Measurements from ENCODE around the gene NOSTRIN.
"Not testable (repeated sequence)": the region's sequence is repeated elsewhere in the genome, so short reads cannot be mapped to it uniquely, and the experiment has no call there.

The NOSTRIN gene

DNA sequence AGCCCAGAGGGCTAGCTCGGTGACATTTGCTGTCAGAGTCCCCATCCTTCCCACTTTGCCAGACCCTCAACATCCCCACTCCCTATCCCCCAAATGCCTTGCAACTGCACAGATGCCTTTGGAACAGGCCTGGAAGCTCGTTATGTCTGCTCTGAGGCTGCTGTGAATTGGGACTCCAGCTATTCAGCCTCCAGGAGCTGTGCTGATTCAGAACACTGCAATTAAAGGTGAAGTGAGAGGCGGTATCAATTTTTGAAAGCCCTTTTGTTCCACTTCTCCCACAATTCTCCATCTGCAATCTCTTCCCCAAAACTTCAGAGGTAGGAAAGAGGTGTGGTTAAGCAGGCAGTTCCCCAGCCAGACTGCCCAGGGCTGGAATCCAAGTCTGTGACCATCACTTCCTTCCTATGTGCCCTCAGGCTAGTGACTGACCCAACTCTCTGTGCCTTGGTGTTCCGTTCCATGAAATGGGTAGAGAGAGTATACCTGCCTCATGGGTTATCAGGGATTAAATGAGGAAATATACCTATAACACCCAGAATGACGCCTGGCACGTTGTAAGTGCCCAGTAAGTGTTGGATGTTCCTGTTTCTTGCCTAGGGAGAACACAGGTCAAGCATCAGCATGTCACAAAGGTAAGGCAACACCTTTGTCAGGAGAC lies 17.5 kb downstream of the NOSTRIN start:
- DNase-seq = no peak

DNA sequence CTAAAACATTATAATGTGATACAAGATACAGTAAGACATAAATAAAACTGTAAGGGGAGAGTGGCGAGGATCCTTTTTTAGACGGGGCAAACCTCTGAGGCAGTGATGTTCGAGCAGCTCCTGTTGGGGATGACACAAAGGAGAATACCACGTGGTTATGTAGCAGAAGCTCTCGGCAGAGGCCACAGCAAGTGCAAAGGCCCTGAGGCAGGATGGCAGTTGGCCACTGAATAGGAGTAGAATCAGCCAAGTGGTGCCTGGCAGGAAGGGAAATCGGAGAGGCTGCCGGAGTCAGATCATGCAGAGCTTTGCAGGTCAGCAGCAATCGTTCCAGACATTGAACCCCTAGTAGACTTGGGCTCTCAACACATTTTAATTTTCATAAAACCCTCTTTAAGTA lies 19.1 kb downstream of the NOSTRIN start:
- DNase-seq = no peak

DNA sequence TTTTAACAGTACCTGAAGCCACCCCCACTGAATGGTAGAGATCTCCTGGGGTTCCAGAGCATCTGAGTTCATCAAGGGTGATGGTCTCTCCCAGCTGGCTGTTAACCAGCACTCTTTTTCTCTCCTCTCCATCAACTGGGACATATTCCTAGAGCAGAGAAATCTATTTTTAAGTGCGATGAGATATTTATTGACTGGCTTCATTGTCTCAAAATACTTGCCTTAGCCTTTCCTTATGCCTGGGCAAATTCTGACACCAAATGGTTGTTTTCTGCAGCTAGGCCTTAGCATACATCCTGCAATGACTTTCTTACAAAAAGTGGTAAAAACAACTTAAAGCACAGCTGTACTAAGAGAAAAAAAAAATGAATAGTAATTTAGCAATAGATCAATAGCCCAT lies 19.6 kb downstream of the NOSTRIN start:
- no peak for DNase-seq

- no peak for DNase-seq
Observed at GRCh38 chr2:168825126-168825525, 22.7 kb downstream of the NOSTRIN start.

DNA sequence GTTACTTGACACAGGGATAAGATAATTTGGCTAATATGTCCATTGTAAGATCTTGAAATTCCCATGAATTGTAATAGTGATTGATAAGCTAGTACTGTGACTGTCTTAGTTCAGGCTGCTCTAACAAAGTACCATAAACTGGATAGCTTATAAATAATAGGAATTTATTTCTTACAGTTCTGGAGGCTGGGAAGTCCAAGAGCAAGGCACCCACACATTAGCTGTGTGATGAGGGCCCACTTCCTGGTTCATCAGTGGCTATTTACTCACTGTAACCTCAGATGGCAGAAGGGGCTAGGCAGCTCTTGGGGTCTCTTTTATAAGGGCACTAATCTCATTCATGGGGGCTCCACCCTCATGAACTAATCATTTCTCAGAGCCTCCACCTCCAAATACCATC lies 28.5 kb downstream of the NOSTRIN start:
- DNase-seq = no peak

- no peak for DNase-seq
Observed at GRCh38 chr2:168831662-168832061, 29.2 kb downstream of the NOSTRIN start.

DNA sequence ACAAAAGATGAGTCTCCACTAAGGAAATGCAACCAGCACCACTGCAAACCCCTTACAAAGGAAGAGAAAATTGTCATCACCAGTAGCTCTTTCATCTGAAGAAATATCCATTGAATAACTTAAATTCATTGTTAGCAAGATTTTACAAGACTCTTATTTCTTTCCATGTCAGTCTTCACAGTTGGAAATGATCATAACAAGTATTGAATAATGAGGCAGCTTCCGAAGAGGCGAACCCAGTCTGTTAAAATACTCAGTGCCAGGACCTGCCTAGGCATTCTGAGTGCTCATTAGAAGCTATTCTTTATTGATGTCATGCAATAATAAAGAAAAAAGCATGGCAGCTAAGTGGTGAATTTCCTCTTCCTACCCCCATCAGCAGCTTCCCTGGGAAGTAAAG lies 33.5 kb downstream of the NOSTRIN start:
- no peak for DNase-seq

DNA sequence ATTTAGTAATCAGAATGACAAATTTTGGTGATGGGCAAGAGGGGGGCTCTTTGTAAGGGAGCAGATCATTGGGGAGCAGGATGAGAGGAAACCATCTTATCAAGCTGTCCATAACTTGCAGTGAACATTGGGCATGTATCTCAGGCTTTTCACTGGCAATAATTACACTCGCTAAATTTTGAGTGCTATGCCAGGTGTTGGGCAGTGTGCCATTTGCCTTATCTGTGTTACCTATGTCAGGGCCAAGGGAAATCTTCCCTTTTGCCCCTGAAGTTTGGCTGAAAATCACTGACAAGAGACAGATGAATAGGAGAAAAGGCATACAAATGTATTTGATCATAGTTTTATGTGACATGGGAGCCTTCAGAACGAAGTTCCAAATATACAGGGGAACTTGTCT lies 39.0 kb downstream of the NOSTRIN start:
- no peak for DNase-seq

GRCh38 chr2:168843253-168843652 lies 40.8 kb downstream of the NOSTRIN start:
- no peak for DNase-seq

DNA sequence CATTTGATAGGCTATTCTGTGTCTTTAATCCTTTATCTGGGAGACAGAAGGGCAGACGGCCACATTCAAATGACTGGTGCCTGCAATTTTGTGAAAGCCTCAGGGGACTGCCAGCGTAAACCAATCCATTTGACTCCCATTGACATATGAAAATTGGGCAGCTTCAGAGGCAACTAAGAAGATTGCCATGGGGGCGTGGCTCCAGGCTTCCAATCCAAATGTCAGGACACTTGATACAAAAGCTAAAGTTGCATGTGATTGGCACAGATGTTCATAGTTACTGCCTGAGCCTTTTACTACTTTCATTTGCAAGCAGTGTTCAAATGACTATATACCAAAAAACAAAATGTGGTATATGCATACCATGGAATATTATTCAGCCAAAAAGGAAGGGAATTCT lies 45.8 kb downstream of the NOSTRIN start:
- DNase-seq = peak; percentile 6

DNA sequence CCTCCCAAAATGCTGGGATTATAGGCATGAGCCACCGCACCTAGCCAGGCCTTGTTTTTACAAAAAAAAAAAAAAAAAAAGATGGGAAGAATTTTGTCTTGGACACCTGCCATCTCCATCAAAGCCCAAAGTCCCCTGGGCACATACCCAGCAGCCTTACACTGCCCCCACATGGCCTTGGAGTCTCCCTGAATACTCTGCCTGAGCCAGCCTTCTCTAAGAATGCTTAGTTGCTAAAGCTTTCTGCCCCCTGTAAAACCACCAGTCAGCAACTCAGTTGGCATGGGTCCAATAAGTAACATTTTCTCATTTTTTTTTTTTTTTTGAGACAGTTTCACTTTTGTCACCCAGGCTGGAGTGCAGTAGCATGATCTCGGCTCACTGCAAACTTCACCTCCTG lies 47.2 kb downstream of the NOSTRIN start:
- DNase-seq = peak; percentile 6

DNA sequence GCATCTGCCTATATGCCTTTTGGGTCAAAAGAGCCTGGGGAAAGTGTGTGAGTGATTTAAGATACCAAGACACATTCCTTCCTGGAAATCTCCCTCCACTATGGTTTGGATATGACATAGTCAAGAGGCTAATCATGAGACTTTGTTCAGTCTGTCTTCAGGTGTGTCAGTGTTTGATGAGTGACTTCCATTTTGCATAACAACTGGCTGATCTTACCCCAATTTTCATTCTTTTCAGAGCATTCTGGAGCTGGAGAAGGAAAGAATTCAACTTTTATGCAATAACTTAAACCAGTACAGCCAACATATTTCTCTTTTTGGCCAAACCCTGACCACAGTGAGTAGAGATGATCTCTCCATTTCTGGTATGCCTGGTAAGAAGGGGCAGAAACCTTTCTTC lies 48.4 kb downstream of the NOSTRIN start:
- no peak for DNase-seq

DNA sequence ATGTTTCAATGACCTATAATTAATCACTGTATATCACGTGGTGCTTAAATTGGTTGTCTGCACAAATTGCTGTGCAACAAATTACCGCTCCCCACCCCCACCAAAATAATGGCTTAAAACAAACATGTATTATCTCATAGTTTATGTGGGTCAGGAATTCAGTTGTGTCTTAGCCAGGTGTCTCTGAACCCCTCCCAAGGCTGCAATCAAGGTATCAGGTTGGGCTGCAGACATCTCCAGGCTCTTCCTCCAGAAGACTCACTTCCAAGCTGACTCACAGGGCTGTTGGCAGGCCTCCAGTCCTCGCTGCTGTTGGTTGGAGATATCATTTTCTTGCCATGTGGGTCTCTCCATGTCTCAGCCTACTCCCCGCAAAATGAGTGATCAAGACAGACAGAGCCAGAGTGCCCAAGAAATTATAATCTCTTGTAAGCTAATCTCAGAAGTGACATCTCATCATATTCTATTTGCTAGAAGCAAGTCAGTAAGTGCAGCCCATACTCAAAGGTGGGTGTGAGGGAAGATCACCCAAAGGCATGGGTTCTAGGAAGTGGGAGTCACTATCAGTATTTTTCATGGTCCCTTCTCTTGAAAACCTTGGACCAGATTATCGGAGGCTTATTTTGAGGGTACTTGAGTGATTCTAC lies 49.4 kb downstream of the NOSTRIN start:
- DNase-seq = no peak

DNA sequence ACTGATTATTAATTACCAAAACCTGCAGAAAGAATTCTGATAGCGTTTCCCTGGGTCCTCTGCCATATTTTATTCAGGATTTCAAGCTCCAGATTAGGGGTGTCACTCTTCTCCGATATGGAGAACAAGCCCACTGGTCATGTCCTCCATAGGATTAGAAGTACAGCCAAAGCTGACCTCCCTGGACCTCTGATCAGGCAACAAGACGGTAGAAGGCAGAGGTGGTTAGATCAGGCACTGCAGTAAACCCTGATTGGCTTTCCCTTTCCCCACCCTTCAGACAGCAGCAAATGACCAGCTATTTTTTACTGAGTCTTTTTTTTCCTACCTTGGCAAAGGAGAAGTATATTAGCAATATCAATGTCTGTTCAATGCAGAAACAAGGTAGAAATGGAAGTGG lies 50.0 kb downstream of the NOSTRIN start:
- no peak for DNase-seq

GRCh38 chr2:168853471-168853870 lies 51.0 kb downstream of the NOSTRIN start:
- DNase-seq = no peak

GRCh38 chr2:168854651-168855050 lies 52.2 kb downstream of the NOSTRIN start:
- DNase-seq = no peak

DNA sequence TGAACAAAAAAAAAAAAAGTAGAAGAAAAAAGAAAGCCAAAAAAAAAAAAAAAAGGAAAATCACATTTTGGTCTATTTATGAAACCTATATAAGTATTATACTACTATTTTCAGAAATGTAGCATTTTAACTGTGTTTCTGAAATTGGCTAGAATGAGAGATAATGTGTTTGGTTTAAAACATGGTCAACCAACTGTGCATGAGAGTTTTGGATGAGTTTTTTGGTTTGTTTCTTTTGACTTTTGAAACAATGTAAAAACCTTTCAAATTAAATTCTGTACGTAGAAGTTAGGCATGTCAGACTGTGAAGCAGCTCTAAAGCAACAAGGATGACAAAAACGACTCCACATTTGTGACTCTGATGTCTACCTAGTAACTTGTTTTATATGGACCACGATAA lies 53.2 kb downstream of the NOSTRIN start:
- DNase-seq = no peak

GRCh38 chr2:168858146-168858545 lies 55.7 kb downstream of the NOSTRIN start:
- DNase-seq = no peak

GRCh38 chr2:168867164-168867563 lies 64.7 kb downstream of the NOSTRIN start:
- DNase-seq = not testable (repeated sequence)

- DNase-seq = not testable (repeated sequence)
Observed at GRCh38 chr2:168870369-168870768, 67.9 kb downstream of the NOSTRIN start.

- DNase-seq = not testable (repeated sequence)
Observed at GRCh38 chr2:168870824-168871223, 68.4 kb downstream of the NOSTRIN start.

DNA sequence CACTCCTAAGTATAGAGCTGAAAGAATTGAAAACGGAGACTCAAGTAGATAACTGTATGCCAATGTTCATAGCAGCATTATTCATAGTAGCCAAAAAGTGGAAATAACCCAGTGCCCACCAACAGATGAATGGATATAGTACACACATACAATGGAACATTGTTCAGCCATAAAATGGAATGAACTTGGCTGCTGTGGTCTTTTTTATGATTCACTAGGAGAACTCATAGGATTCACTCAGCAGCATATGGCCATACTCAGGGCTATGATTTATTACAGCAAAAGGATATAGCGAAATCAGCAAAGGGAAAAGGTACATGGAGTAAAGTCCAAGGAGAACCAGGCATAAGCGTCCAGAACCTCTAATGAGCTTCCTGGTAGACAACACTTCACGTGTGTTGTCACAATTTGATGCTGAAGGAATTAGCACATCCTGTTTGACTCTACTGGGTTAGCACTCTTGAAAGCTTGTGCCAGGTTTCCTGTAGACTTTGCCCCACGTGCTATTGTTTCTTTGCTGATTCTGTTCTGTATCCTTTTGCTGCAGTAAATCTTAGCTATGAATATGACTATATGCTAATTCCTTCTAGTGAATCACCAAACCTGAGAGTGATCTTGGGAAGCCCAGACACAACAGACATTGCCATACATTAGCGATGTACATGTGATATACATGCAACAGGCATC lies 72.1 kb downstream of the NOSTRIN start:
- no peak for DNase-seq

DNA sequence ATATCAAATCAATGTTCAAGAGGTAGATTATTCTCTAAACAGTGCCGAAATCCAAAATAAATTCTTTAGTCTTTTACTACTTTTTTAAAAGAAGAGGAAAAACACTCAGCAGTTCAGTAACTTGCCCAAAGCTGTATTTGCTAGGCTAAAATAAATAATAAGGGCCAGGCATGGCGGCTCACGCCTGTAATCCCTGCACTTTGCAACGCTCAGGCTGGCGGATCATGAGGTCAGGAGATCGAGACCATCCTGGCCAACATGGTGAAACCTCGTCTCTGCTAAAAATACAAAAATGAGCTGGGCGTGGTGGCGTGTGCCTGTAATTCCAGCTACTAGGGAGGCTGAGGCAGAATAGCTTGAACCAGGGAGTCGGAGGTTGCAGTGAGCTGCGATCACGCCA lies 79.7 kb downstream of the NOSTRIN start:
- DNase-seq = not testable (repeated sequence)

- no peak for DNase-seq
Observed at GRCh38 chr2:168884975-168885374, 82.5 kb downstream of the NOSTRIN start.
